Measurements from ENCODE around the gene APOC1. TPM values are rescaled to one million over a fixed set of nuclear protein-coding genes. Genes with fewer than 3 reads are reported as not detected.
"Not testable (repeated sequence)": the region's sequence is repeated elsewhere in the genome, so short reads cannot be mapped to it uniquely, and the experiment has no call there.

The APOC1 gene
- total RNA-seq, 1 donor from 2014 or later = 2.2 TPM

DNA sequence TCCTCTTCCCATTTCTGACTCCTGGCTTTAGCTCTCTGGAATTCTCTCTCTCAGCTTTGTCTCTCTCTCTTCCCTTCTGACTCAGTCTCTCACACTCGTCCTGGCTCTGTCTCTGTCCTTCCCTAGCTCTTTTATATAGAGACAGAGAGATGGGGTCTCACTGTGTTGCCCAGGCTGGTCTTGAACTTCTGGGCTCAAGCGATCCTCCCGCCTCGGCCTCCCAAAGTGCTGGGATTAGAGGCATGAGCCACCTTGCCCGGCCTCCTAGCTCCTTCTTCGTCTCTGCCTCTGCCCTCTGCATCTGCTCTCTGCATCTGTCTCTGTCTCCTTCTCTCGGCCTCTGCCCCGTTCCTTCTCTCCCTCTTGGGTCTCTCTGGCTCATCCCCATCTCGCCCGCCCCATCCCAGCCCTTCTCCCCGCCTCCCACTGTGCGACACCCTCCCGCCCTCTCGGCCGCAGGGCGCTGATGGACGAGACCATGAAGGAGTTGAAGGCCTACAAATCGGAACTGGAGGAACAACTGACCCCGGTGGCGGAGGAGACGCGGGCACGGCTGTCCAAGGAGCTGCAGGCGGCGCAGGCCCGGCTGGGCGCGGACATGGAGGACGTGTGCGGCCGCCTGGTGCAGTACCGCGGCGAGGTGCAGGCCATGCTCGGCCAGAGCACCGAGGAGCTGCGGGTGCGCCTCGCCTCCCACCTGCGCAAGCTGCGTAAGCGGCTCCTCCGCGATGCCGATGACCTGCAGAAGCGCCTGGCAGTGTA, 6.2 kb upstream of the APOC1 start:
- H3K36me3 ChIP-seq (ENCODE audit: insufficient read depth, low read length) = no peaks in the 10 kb centered on the region
- no peaks in the 10 kb centered on the region for H3K9me3 Mint-ChIP-seq (ENCODE audit: unreplicated experiment)
- peaks cover 13% of the 10 kb centered on the region for H3K4me1 Mint-ChIP-seq (ENCODE audit: low read depth, unreplicated experiment)
- no peak overlapping the region for H3K27ac ChIP-seq (ENCODE audit: low read depth, low read length)
- no peaks in the 10 kb centered on the region for H3K9me3 ChIP-seq (ENCODE audit: insufficient read depth, low read depth, low read length)
- H3K4me3 Mint-ChIP-seq (ENCODE audit: unreplicated experiment) = no peak overlapping the region
- peaks cover 5% of the 10 kb centered on the region for H4K20me1 ChIP-seq (ENCODE audit: insufficient read depth, low read length)
- TF ChIP-seq CTCF (IDR thresholded peaks at IDR 0.05; ENCODE audit: insufficient read depth, low read depth, low read length) = no peak
- no peak for TF ChIP-seq EZH2 (IDR thresholded peaks at IDR 0.05; ENCODE audit: insufficient read depth, low read length)
- no peak overlapping the region for H3K4me2 ChIP-seq (ENCODE audit: low read length)
- H3K4me1 ChIP-seq (ENCODE audit: insufficient read depth, low read length) = peaks cover 8% of the 10 kb centered on the region
- no peak overlapping the region for H3K4me3 ChIP-seq (ENCODE audit: insufficient read depth, low read depth, low read length)
- H3K79me2 ChIP-seq (ENCODE audit: insufficient read depth, low read length) = no peaks in the 10 kb centered on the region
- peaks cover 4% of the 10 kb centered on the region for H3K27me3 ChIP-seq (ENCODE audit: insufficient read depth, low read length)
- peaks cover 2% of the 10 kb centered on the region for H3K36me3 Mint-ChIP-seq (ENCODE audit: low read depth, unreplicated experiment)
- FAIRE-seq = no peak
- H3K9ac ChIP-seq (ENCODE audit: low read length) = no peak overlapping the region
- H3K27ac Mint-ChIP-seq (ENCODE audit: unreplicated experiment) = no peak overlapping the region
- H2AFZ ChIP-seq (ENCODE audit: low read depth, low read length) = no peak overlapping the region
- H3K27me3 Mint-ChIP-seq (ENCODE audit: low read depth, unreplicated experiment) = peaks cover 5% of the 10 kb centered on the region
- DNase-seq (ENCODE audit: low read depth) = no peak

DNA sequence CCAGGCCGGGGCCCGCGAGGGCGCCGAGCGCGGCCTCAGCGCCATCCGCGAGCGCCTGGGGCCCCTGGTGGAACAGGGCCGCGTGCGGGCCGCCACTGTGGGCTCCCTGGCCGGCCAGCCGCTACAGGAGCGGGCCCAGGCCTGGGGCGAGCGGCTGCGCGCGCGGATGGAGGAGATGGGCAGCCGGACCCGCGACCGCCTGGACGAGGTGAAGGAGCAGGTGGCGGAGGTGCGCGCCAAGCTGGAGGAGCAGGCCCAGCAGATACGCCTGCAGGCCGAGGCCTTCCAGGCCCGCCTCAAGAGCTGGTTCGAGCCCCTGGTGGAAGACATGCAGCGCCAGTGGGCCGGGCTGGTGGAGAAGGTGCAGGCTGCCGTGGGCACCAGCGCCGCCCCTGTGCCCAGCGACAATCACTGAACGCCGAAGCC, 5.6 kb upstream of the APOC1 start:
- H3K9ac ChIP-seq (ENCODE audit: low read length) = no peak overlapping the region
- H3K4me1 ChIP-seq (ENCODE audit: insufficient read depth, low read length) = peaks cover 8% of the 10 kb centered on the region
- H3K36me3 ChIP-seq (ENCODE audit: insufficient read depth, low read length) = no peaks in the 10 kb centered on the region
- DNase-seq (ENCODE audit: low read depth) (no peak), FAIRE-seq (no peak)
- Mint-ChIP-seq H3K36me3 (ENCODE audit: low read depth, unreplicated experiment) (no peaks in the 10 kb centered on the region), H3K27ac (ENCODE audit: unreplicated experiment) (no peak overlapping the region), H3K4me3 (ENCODE audit: unreplicated experiment) (no peak overlapping the region), H3K9me3 (ENCODE audit: unreplicated experiment) (no peaks in the 10 kb centered on the region), H3K4me1 (ENCODE audit: low read depth, unreplicated experiment) (peaks cover 13% of the 10 kb centered on the region), H3K27me3 (ENCODE audit: low read depth, unreplicated experiment) (peaks cover 8% of the 10 kb centered on the region)
- TF ChIP-seq EZH2 (IDR thresholded peaks at IDR 0.05; ENCODE audit: insufficient read depth, low read length) (no peak), CTCF (IDR thresholded peaks at IDR 0.05; ENCODE audit: insufficient read depth, low read depth, low read length) (no peak)
- peaks cover 4% of the 10 kb centered on the region for H3K27me3 ChIP-seq (ENCODE audit: insufficient read depth, low read length)
- H3K4me2 ChIP-seq (ENCODE audit: low read length) = no peak overlapping the region
- H4K20me1 ChIP-seq (ENCODE audit: insufficient read depth, low read length) = peaks cover 3% of the 10 kb centered on the region
- no peak overlapping the region for H3K27ac ChIP-seq (ENCODE audit: low read depth, low read length)
- H3K4me3 ChIP-seq (ENCODE audit: insufficient read depth, low read depth, low read length) = no peak overlapping the region
- no peak overlapping the region for H2AFZ ChIP-seq (ENCODE audit: low read depth, low read length)
- no peaks in the 10 kb centered on the region for H3K9me3 ChIP-seq (ENCODE audit: insufficient read depth, low read depth, low read length)
- H3K79me2 ChIP-seq (ENCODE audit: insufficient read depth, low read length) = no peaks in the 10 kb centered on the region

- H3K4me3 Mint-ChIP-seq (ENCODE audit: unreplicated experiment) = no peak overlapping the region
- TF ChIP-seq CTCF (IDR thresholded peaks at IDR 0.05; ENCODE audit: insufficient read depth, low read depth, low read length) (no peak), EZH2 (IDR thresholded peaks at IDR 0.05; ENCODE audit: insufficient read depth, low read length) (no peak)
- peaks cover 11% of the 10 kb centered on the region for H3K4me1 ChIP-seq (ENCODE audit: insufficient read depth, low read length)
- H3K9ac ChIP-seq (ENCODE audit: low read length) = no peak overlapping the region
- H3K27me3 Mint-ChIP-seq (ENCODE audit: low read depth, unreplicated experiment) = peaks cover 8% of the 10 kb centered on the region
- H3K79me2 ChIP-seq (ENCODE audit: insufficient read depth, low read length) = no peaks in the 10 kb centered on the region
- H3K9me3 Mint-ChIP-seq (ENCODE audit: unreplicated experiment) = no peaks in the 10 kb centered on the region
- H3K4me2 ChIP-seq (ENCODE audit: low read length) = no peak overlapping the region
- H3K27ac Mint-ChIP-seq (ENCODE audit: unreplicated experiment) = no peak overlapping the region
- H3K27ac ChIP-seq (ENCODE audit: low read depth, low read length) = no peak overlapping the region
- no peaks in the 10 kb centered on the region for H3K9me3 ChIP-seq (ENCODE audit: insufficient read depth, low read depth, low read length)
- H3K4me1 Mint-ChIP-seq (ENCODE audit: low read depth, unreplicated experiment) = peaks cover 13% of the 10 kb centered on the region
- H3K27me3 ChIP-seq (ENCODE audit: insufficient read depth, low read length) = peaks cover 1% of the 10 kb centered on the region
- no peak for FAIRE-seq
- H4K20me1 ChIP-seq (ENCODE audit: insufficient read depth, low read length) = no peaks in the 10 kb centered on the region
- H2AFZ ChIP-seq (ENCODE audit: low read depth, low read length) = no peak overlapping the region
- no peak for DNase-seq (ENCODE audit: low read depth)
- H3K4me3 ChIP-seq (ENCODE audit: insufficient read depth, low read depth, low read length) = no peak overlapping the region
- no peaks in the 10 kb centered on the region for H3K36me3 ChIP-seq (ENCODE audit: insufficient read depth, low read length)
- H3K36me3 Mint-ChIP-seq (ENCODE audit: low read depth, unreplicated experiment) = no peaks in the 10 kb centered on the region
Observed at GRCh38 chr19:44909775-44910174, 4.6 kb upstream of the APOC1 start.

- not testable (repeated sequence) for H3K9me3 ChIP-seq (ENCODE audit: insufficient read depth, low read depth, low read length); H4K20me1 ChIP-seq (ENCODE audit: insufficient read depth, low read length); H3K4me3 Mint-ChIP-seq (ENCODE audit: unreplicated experiment); H2AFZ ChIP-seq (ENCODE audit: low read depth, low read length); H3K4me3 ChIP-seq (ENCODE audit: insufficient read depth, low read depth, low read length); H3K9me3 Mint-ChIP-seq (ENCODE audit: unreplicated experiment); H3K4me2 ChIP-seq (ENCODE audit: low read length); H3K4me1 Mint-ChIP-seq (ENCODE audit: low read depth, unreplicated experiment); H3K9ac ChIP-seq (ENCODE audit: low read length); H3K27ac ChIP-seq (ENCODE audit: low read depth, low read length); H3K36me3 Mint-ChIP-seq (ENCODE audit: low read depth, unreplicated experiment); H3K27ac Mint-ChIP-seq (ENCODE audit: unreplicated experiment); H3K36me3 ChIP-seq (ENCODE audit: insufficient read depth, low read length); H3K79me2 ChIP-seq (ENCODE audit: insufficient read depth, low read length); DNase-seq (ENCODE audit: low read depth); FAIRE-seq; H3K27me3 ChIP-seq (ENCODE audit: insufficient read depth, low read length); H3K27me3 Mint-ChIP-seq (ENCODE audit: low read depth, unreplicated experiment)
- peaks cover 11% of the 10 kb centered on the region for H3K4me1 ChIP-seq (ENCODE audit: insufficient read depth, low read length)
Observed at GRCh38 chr19:44911896-44912295, 2.5 kb upstream of the APOC1 start.

Data from astrocyte (in vitro differentiated cells and primary cell).